Placental epithelial cell (primary cell): ENCODE measurements around the gene P3H2. TPM values are rescaled to one million over a fixed set of nuclear protein-coding genes. Genes with fewer than 3 reads are reported as not detected.

Experiments used
- small RNA-seq: library from RNA; depleted of rRNA; stranded (forward); fragments of <200 nt; gene quantifications from one replicate; pipeline ENCODE3, GENCODE V24; 2012
- total RNA-seq: library from RNA; depleted of rRNA; stranded (reverse); fragments of >200 nt; gene quantifications from 2 replicates; pipeline ENCODE4 v1.2.3, GENCODE V29; 2012

The P3H2 gene, protein sequence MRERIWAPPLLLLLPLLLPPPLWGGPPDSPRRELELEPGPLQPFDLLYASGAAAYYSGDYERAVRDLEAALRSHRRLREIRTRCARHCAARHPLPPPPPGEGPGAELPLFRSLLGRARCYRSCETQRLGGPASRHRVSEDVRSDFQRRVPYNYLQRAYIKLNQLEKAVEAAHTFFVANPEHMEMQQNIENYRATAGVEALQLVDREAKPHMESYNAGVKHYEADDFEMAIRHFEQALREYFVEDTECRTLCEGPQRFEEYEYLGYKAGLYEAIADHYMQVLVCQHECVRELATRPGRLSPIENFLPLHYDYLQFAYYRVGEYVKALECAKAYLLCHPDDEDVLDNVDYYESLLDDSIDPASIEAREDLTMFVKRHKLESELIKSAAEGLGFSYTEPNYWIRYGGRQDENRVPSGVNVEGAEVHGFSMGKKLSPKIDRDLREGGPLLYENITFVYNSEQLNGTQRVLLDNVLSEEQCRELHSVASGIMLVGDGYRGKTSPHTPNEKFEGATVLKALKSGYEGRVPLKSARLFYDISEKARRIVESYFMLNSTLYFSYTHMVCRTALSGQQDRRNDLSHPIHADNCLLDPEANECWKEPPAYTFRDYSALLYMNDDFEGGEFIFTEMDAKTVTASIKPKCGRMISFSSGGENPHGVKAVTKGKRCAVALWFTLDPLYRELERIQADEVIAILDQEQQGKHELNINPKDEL
- total RNA-seq: 15.8 and 28.7 TPM in 2 replicates

DNA sequence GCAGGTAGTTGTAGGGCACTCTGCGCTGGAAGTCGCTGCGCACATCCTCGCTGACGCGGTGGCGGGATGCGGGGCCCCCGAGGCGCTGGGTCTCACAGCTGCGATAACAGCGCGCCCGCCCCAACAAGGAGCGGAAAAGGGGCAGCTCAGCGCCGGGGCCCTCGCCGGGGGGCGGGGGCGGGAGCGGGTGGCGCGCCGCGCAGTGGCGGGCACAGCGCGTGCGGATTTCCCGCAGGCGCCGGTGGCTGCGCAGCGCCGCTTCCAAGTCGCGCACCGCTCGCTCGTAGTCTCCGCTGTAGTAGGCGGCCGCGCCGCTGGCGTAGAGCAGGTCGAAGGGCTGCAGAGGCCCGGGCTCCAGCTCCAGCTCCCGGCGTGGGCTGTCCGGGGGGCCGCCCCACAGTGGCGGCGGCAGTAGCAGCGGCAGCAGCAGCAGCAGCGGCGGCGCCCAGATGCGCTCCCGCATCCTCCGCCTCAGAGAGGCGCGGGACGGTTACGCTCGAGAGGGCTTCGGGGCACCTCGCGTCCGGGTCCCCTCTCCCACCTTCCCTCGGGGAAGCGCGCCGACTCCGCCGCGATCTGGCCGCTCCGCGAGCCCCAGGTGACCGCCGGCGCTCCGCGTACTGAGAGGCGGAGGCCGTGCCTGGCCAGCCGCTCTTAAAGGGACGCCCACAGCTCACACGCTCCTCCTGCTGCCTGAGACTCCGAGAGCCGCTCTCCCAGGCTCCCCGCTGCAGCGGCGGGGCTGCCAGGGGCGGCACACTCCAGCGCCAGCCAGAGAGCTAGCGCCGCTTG is at the start of gene P3H2:
Gene P3H2 (minus strand): TSS at position 629 of the 792 bp plus-strand sequence. CDS start 166 bp downstream, at position 463.

Small RNA genes lying within 50 kb of the gene (small RNA-seq; reads per million reads assigned to genes)
- not detected for gene RNU6-1109P

Other genes starting within 250 kb of the P3H2 start
- 0.11 TPM in 1 of 2 replicates, not detected in the other for gene CLDN1, start 201.5 kb upstream of the P3H2 start, total RNA-seq